GM18508 (cell line): ENCODE results near the gene SLCO1B3.

Source experiments
- ATAC-seq: cut with Tn5 transposase; IDR thresholded peaks from one replicate; pipeline ENCODE4 v1.9.1; 2021; ENCODE audit warnings: moderate number of reproducible peaks; ENCODE audit not compliant: insufficient read depth, unreplicated experiment

Gene SLCO1B3

GRCh38 chr12:20883288-20883687 is 72.8 kb downstream of the SLCO1B3 start:
- no peak for ATAC-seq

- no peak for ATAC-seq
These were observed 74.6 kb downstream of the SLCO1B3 start for GRCh38 chr12:20885116-20885515.

GRCh38 chr12:20885552-20885951 is 75.0 kb downstream of the SLCO1B3 start:
- no peak for ATAC-seq

GRCh38 chr12:20917269-20917668 is 106.8 kb downstream of the SLCO1B3 start:
- ATAC-seq = no peak

GRCh38 chr12:20917819-20918218 is 107.3 kb downstream of the SLCO1B3 start:
- no peak for ATAC-seq

GRCh38 chr12:20931894-20932293 is 121.4 kb downstream of the SLCO1B3 start:
- no peak for ATAC-seq

GRCh38 chr12:20946732-20947131 is 136.2 kb downstream of the SLCO1B3 start:
- ATAC-seq = no peak

- ATAC-seq = peak; percentile 76
These were observed 139.7 kb downstream of the SLCO1B3 start for GRCh38 chr12:20950248-20950647.

- no peak for ATAC-seq
These were observed 152.8 kb downstream of the SLCO1B3 start for GRCh38 chr12:20963303-20963702.

GRCh38 chr12:20963762-20964161 is 153.3 kb downstream of the SLCO1B3 start:
- ATAC-seq = no peak
